Upper lobe of left lung (tissue), 6 donors: ENCODE results near the gene COX19. TPM values are rescaled to one million over a fixed set of nuclear protein-coding genes. Genes with fewer than 3 reads are reported as not detected.
A peak's percentile ranks its signal among the peaks of the same experiment; 100 is the strongest.
"Not testable (repeated sequence)": the region's sequence is repeated elsewhere in the genome, so short reads cannot be mapped to it uniquely, and the experiment has no call there.

Experiments
- ATAC-seq, 2 donors: fragments of 200-7000 bp; cut with Tn5 transposase; one replicate each; pipeline ENCODE4 v1.9.1; 2022; ENCODE audit warnings: mild to moderate bottlenecking in 2 of 2, moderate library complexity in 2 of 2; ENCODE audit not compliant: low FRiP score in 2 of 2
- DNase-seq, 2 donors: peaks; one replicate each; pipeline ENCODE4 v3.0.0-alpha.2; 2019 to 2020
- H3K27ac ChIP-seq, 4 donors: fragments of 200-600 bp; sonication (generic); one replicate each; pipeline ENCODE4 v1.5.1; 2016 to 2019
- H3K27me3 ChIP-seq, 4 donors: fragments of 200-600 bp; sonication (generic); one replicate each; pipeline ENCODE4 v1.5.1; 2017 to 2019
- H3K36me3 ChIP-seq, 4 donors: fragments of 200-600 bp; sonication (generic); one replicate each; pipeline ENCODE4 v1.5.1; 2016 to 2019
- H3K4me1 ChIP-seq, 4 donors: fragments of 200-600 bp; sonication (generic); one replicate each; pipeline ENCODE4 v1.5.1; 2018 to 2019
- H3K4me3 ChIP-seq, 4 donors: fragments of 200-600 bp; sonication (generic); one replicate each; pipeline ENCODE4 v1.5.1; 2017 to 2019; ENCODE audit warnings: mild to moderate bottlenecking in 2 of 4, moderate library complexity in 1 of 4
- H3K9me3 ChIP-seq, 4 donors: fragments of 200-600 bp; sonication (generic); one replicate each; pipeline ENCODE4 v1.5.1; 2018 to 2019
- EP300 ChIP-seq, 4 donors: sonication (generic); formaldehyde crosslinking; IDR thresholded peaks; one replicate each; pipeline ENCODE4 v1.5.1; 2017; ENCODE audit warnings: antibody characterized with exemption in 4 of 4, control low read depth in 2 of 4
- POLR2A ChIP-seq, 4 donors: fragments of 450-650 bp; IDR thresholded peaks; one replicate each; pipeline ENCODE4 v1.5.1; 2016 to 2017; ENCODE audit warnings: antibody characterized with exemption in 4 of 4, mild to moderate bottlenecking in 2 of 4
- POLR2AphosphoS5 ChIP-seq, 2 donors: sonication (generic); formaldehyde crosslinking; IDR thresholded peaks; one replicate each; pipeline ENCODE4 v1.5.1; 2017; ENCODE audit warnings: antibody characterized with exemption in 2 of 2
- WGBS, 2 donors: methylation state at CpG; one replicate each; pipeline ENCODE4 v1.1.5; 2017 to 2018; 5-methylcytosine and 5-hydroxymethylcytosine counted together
- total RNA-seq, 6 donors: library from RNA; depleted of rRNA in 4 of 6; stranded (reverse); fragments of >200 nt in 4 of 6; gene quantifications; one replicate each; pipeline versions ENCODE4 v1.1.0 to v1.2.1, GENCODE V29; 2016 to 2021
- TF ChIP-seq, protein P1 (sequence below), 6 experiments: fragments of 450-650 bp in 4 of 6; fragments of 200-600 bp in 2 of 6; sonication (generic) in 2 of 6; IDR thresholded peaks; one replicate each; pipeline ENCODE4 v1.5.1; 2016 to 2019; ENCODE audit warnings: antibody characterized with exemption in 6 of 6
- donor health status: DM: no; HTN: no; CAD: no; lungs with moderate emphysema.
- donor health status: DM: no; HTN: yes; CAD: no; lungs with severe emphysema.

COX19 gene
- total RNA-seq, 6 donors from 2014 or later = 9.1 to 25.1 (median 11.5) TPM

DNA sequence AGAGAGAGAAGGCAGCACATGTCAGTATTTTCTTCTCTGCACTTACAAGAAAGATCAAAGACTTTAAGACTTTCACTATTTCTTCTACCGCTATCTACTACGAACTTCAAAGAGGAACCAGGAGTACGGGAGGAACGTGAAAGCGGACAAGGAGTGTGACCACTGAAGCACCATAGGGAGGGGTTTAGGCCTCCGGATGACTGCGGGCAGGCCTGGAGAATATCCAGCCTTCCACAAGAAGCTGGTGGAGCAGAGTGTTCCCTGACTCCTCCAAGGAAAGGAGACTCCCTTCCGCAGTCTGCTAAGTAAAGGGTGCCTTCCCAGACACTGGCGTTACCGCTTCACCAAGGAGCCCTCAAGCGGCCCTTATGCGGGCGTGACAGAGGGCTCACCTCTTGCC lies 14.4 kb downstream of the COX19 start:
- peak in 1 of 2 donors; percentile 45 for DNase-seq
- H3K36me3 ChIP-seq = not testable (repeated sequence)

GRCh38 chr7:960269-960871 lies 15.0 kb downstream of the COX19 start:
- TF ChIP-seq POLR2AphosphoS5 (IDR thresholded peaks at IDR 0.05) (no peak), POLR2A (IDR thresholded peaks at IDR 0.05) (no peak), EP300 (IDR thresholded peaks at IDR 0.05) (no peak)
- TF ChIP-seq, protein P1, sequence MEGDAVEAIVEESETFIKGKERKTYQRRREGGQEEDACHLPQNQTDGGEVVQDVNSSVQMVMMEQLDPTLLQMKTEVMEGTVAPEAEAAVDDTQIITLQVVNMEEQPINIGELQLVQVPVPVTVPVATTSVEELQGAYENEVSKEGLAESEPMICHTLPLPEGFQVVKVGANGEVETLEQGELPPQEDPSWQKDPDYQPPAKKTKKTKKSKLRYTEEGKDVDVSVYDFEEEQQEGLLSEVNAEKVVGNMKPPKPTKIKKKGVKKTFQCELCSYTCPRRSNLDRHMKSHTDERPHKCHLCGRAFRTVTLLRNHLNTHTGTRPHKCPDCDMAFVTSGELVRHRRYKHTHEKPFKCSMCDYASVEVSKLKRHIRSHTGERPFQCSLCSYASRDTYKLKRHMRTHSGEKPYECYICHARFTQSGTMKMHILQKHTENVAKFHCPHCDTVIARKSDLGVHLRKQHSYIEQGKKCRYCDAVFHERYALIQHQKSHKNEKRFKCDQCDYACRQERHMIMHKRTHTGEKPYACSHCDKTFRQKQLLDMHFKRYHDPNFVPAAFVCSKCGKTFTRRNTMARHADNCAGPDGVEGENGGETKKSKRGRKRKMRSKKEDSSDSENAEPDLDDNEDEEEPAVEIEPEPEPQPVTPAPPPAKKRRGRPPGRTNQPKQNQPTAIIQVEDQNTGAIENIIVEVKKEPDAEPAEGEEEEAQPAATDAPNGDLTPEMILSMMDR (IDR thresholded peaks at IDR 0.05) = no peak
- H3K9me3 ChIP-seq = no peaks in the 10 kb centered on the region
- H3K27ac ChIP-seq = no peak overlapping the region
- peaks cover 21 to 38% (median 26%) of the 10 kb centered on the region in 4 donors for H3K4me1 ChIP-seq
- no peak overlapping the region for H3K4me3 ChIP-seq
- WGBS, 2 donors = 75 to 77% methylated on average over 22 to 31 of the region's 31 CpGs
- no peaks in the 10 kb centered on the region for H3K27me3 ChIP-seq
- ATAC-seq (no peak), DNase-seq (peak in 1 of 2 donors; percentile 59)
- no peaks in the 10 kb centered on the region for H3K36me3 ChIP-seq

More for the DNA sequence above, 14.4 kb downstream of the COX19 start:
- not testable (repeated sequence) for H3K27ac ChIP-seq, H3K27me3 ChIP-seq, H3K4me3 ChIP-seq, ATAC-seq, H3K9me3 ChIP-seq
- peak in 1 of 4 donors; percentile 17 for TF ChIP-seq POLR2A (IDR thresholded peaks at IDR 0.05)
- 41 to 43% methylated on average over 11 to 13 of the region's 13 CpGs for WGBS, 2 donors
- peaks cover 27 to 42% (median 30%) of the 10 kb centered on the region in 4 donors for H3K4me1 ChIP-seq

DNA sequence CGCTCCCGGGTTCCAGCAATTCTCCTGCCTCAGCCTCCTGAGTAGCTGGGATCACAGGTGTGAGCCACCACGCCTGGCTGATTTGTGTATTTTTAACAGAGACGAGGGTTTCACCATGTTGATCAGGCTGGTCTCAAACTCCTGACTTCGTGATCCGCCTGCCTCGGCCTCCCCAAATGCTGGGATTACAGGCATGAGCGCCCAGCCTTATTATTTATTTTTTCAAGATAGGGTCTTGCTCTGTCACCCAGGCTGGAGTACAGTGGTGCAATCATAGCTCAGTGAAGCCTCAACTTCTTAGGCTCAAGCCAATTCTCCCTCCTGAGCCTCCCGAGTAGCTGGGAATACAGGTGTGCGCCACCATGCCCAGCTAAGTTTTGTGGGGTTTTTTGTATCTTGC lies 15.6 kb downstream of the COX19 start:
- H3K27ac ChIP-seq, H3K36me3 ChIP-seq, H3K27me3 ChIP-seq, DNase-seq, H3K9me3 ChIP-seq, ATAC-seq, H3K4me3 ChIP-seq: not testable (repeated sequence)
- 91 to 92% methylated on average over 10 of the region's 10 CpGs for WGBS, 2 donors
- H3K4me1 ChIP-seq = peaks cover 23 to 38% (median 25%) of the 10 kb centered on the region in 4 donors

DNA sequence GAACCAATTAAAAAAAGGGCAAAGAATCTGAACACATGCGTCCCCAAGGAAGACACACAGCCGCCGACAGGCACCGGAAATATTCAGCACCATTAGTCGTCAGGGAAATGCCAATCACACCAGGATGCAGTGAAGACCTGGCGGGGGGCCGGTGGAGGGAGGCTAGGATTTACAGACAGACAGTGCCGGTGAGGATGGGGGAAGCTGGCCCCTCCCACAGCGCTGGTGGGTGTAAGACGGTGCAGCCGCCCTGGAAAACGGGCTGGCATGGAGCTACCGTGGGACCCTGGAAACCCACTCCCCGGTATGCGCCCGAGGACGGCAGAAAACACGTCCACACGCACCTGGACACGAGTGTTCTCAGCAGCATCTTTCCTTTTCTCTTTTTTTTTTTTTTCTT lies 16.1 kb downstream of the COX19 start:
- H3K27me3 ChIP-seq = peaks cover 0 to 2% (median 0%) of the 10 kb centered on the region in 4 donors
- ATAC-seq = no peak
- H3K9me3 ChIP-seq = no peaks in the 10 kb centered on the region
- DNase-seq = peak in 1 of 2 donors; percentile 39
- no peak overlapping the region for H3K4me3 ChIP-seq
- peaks cover 18 to 37% (median 21%) of the 10 kb centered on the region in 4 donors for H3K4me1 ChIP-seq
- no peak for TF ChIP-seq POLR2A (IDR thresholded peaks at IDR 0.05)
- no peaks in the 10 kb centered on the region for H3K36me3 ChIP-seq
- no peak overlapping the region for H3K27ac ChIP-seq
- 76 to 90% methylated on average over 20 of the region's 20 CpGs for WGBS, 2 donors

- no peak for ATAC-seq
- DNase-seq = peak in 1 of 2 donors; percentile 68
- H3K36me3 ChIP-seq = no peaks in the 10 kb centered on the region
- no peak overlapping the region for H3K4me3 ChIP-seq
- no peak for TF ChIP-seq POLR2A (IDR thresholded peaks at IDR 0.05)
- TF ChIP-seq POLR2AphosphoS5 (IDR thresholded peaks at IDR 0.05) = no peak
- no peak for TF ChIP-seq EP300 (IDR thresholded peaks at IDR 0.05)
- TF ChIP-seq, protein P1 (IDR thresholded peaks at IDR 0.05) = no peak
- H3K27me3 ChIP-seq = peaks cover 0 to 2% (median 0%) of the 10 kb centered on the region in 4 donors
- peak overlapping the region in 1 of 4 donors; percentile 50 for H3K27ac ChIP-seq
- WGBS, 2 donors = 74 to 78% methylated on average over 30 to 36 of the region's 36 CpGs
- H3K4me1 ChIP-seq = peaks cover 15 to 37% (median 18%) of the 10 kb centered on the region in 4 donors
- H3K9me3 ChIP-seq = no peaks in the 10 kb centered on the region
Observed at GRCh38 chr7:958221-959200, 16.8 kb downstream of the COX19 start.
